Muscle layer of colon (tissue), 2 donors: Measurements from ENCODE around the gene CTNNA2.

Source experiments
- H3K27ac ChIP-seq: one replicate; pipeline ENCODE4 v1.7.0; 2013; ENCODE audit warnings: low read depth, mild to moderate bottlenecking, low read length, moderate library complexity
- H3K27me3 ChIP-seq, 2 donors: one replicate each; pipeline ENCODE4 v1.7.0; 2013; ENCODE audit warnings: low read length in 2 of 2, mild to moderate bottlenecking in 2 of 2; ENCODE audit not compliant: insufficient read depth in 2 of 2, control insufficient read depth in 1 of 2
- H3K36me3 ChIP-seq: one replicate; pipeline ENCODE4 v1.7.0; 2013; ENCODE audit warnings: mild to moderate bottlenecking, low read length; ENCODE audit not compliant: insufficient read depth
- H3K4me1 ChIP-seq: one replicate; pipeline ENCODE4 v1.7.0; 2013; ENCODE audit warnings: mild to moderate bottlenecking, low read length; ENCODE audit not compliant: insufficient read depth
- H3K4me3 ChIP-seq, 2 donors: one replicate each; pipeline ENCODE4 v1.7.0; 2013; ENCODE audit warnings: low read length in 2 of 2, low read depth in 1 of 2, mild to moderate bottlenecking in 1 of 2, moderate library complexity in 1 of 2
- H3K9ac ChIP-seq: one replicate; pipeline ENCODE4 v1.7.0; 2013; ENCODE audit warnings: low read length
- H3K9me3 ChIP-seq: one replicate; pipeline ENCODE4 v1.7.0; 2013; ENCODE audit warnings: mild to moderate bottlenecking, low read length
- donor health status: abdominal sarcoma.
- donor health status: Adenocarcinoma of cecum.

The CTNNA2 gene

DNA sequence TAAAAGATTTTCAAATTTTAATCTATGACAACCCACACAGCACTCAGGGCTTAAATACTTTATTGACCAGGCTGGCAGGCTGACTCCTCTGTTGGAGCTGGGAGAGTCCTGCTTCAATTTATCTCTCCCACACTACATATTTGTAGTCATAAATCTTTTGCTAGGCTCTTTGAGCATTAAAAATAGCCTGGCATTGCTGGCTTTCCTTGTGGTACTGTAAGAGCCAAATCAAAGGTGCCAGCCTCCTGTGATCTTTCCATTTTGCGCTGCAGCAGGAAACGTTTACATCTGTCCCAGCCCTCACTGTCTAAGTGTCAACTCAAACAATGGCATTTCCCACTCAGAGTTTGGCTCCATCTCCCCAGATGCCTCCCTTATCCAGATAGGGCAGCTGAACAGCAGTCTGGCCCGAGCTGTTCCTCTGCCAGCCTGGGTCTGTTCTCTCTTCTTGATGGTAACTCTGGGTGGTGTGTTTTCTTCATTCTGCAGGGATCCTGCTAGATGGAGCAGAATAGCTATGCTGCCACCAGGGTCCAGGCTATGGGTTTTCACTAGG lies 729.6 kb downstream of the CTNNA2 start:
- no peak overlapping the region for H3K4me3 ChIP-seq
- H3K27ac ChIP-seq = no peak overlapping the region
- H3K9me3 ChIP-seq = no peaks in the 10 kb centered on the region
- H3K9ac ChIP-seq = no peak overlapping the region
- H3K36me3 ChIP-seq = no peaks in the 10 kb centered on the region
- peaks cover 13% of the 10 kb centered on the region for H3K4me1 ChIP-seq
- no peaks in the 10 kb centered on the region for H3K27me3 ChIP-seq

DNA sequence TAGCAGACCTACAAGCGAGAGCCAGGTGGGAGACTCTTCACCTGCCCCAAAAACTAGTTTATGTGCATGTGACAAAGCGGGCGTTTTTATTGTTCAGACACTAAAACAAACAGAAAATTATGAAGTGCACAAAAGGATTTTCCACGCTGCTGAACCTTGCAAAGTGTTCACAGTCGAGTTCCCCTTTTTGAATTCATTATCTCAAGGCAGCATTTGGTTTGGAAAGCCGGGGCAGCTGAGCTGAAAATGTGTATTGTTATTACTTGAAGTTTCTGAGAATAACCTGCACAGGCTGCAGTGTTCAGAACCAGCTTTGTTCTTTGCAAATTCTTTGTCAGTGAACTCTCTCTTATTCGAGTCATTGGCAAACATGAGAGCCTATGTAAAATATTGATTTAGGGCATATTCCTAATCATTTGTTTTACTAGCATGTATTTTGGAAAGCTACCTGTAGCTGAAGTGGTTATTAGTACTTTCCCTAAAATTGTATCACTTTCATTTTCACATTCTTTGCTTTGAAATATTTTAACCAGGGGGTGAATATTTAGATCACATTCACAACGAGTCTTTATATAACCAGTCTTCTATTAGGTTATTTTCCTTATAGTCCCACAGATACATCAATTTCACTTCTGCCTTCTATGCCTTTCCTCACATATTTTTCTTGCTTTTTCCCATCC lies 732.2 kb downstream of the CTNNA2 start:
- Histone ChIP-seq H3K9me3 (no peaks in the 10 kb centered on the region), H3K27me3 (no peaks in the 10 kb centered on the region), H3K27ac (no peak overlapping the region), H3K9ac (no peak overlapping the region), H3K4me3 (no peak overlapping the region), H3K4me1 (peaks cover 13% of the 10 kb centered on the region), H3K36me3 (no peaks in the 10 kb centered on the region)

DNA sequence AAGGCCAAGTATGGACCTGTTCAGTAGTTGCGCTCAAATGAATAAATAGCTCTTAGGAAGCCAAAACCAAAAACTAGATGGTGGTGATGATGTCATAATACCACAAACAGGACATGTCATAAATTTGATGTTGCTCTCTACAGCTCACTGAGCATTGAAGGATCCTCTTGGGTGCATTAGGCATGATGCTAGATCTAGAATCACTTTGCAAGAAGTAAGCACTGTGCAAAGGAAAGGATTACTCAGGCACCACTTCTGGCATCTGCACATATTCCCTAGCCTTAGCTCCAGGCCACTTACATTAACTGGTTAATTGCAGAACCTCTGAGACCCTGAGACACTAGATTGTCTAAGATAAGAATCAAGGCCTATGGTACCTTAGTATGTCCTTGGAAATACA lies 733.7 kb downstream of the CTNNA2 start:
- no peaks in the 10 kb centered on the region for H3K36me3 ChIP-seq
- H3K9me3 ChIP-seq = no peaks in the 10 kb centered on the region
- no peaks in the 10 kb centered on the region for H3K27me3 ChIP-seq
- H3K4me1 ChIP-seq = peaks cover 13% of the 10 kb centered on the region
- H3K9ac ChIP-seq = no peak overlapping the region
- no peak overlapping the region for H3K27ac ChIP-seq
- H3K4me3 ChIP-seq = no peak overlapping the region

DNA sequence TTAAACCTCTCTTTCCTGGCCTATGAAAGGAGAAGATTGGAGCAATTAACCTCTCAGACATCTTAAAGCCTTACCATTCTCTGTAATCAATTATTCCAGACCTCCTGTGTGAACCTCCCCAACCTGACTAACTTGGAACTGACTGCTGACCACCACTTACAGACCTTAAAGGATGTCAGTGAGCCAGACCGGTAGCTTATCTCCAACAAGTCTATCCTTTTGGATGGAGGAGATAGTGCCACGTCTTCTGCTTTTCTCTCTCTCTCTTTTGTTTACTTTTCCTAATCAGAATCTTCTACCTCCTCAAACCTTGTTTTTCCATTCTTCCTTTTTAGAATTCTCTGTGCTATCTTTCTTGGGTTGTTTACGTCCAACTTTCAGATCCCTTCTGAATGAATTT lies 734.5 kb downstream of the CTNNA2 start:
- Histone ChIP-seq H3K4me3 (no peak overlapping the region), H3K27ac (no peak overlapping the region), H3K9me3 (no peaks in the 10 kb centered on the region), H3K9ac (no peak overlapping the region), H3K27me3 (no peaks in the 10 kb centered on the region), H3K36me3 (no peaks in the 10 kb centered on the region), H3K4me1 (peaks cover 14% of the 10 kb centered on the region)

DNA sequence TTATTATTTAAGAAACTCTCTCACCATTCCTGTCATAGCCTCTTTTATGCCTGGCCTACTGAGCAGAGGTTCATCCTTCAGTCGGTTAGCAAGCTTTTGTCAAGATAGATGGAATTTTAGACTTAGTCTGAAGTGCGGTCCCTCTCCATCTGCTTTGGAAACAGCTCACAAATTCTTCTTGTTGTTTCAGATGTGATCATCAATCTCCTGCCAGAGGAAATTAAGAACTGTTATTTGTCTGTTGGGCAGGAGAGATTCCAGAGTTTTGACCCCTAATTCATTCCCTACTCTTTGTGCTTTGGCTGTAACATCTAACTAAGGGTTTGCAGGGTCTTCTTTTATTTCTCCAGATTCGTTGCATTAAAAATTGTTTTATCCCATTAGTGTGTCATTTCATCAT lies 735.3 kb downstream of the CTNNA2 start:
- Histone ChIP-seq H3K9me3 (no peaks in the 10 kb centered on the region), H3K27ac (no peak overlapping the region)

DNA sequence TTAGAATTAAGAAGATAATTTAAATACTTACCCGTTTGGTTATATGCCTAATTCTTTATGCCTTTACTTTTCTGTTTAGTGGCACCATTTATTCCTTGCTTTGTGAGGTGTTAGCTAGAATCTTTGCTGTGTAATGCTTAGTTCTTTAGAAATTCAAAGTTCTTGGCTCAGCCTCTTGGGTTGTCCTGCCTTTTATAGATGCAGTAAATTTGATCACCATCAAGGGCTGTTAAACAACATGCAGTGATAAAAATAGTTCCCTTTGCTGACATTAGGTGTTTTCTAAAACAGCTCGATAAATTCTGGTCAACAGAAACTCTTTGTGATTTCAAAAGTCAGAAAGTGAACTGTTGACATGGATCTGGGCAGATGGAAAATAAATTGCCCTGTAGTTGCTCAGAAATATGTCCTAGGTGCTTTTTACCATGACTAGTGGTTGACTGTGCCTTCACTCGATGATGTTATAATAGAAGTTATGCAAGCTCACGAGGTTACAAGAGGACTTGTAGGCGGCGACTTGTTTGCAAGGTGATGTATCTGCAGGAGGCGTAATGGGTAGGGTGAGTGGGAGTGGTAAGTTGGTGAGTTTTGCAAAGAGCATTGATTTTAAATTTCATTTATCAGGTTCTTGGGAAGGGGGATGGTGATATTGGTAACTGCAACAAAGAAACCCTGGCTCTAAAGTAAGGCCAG lies 739.6 kb downstream of the CTNNA2 start:
- no peaks in the 10 kb centered on the region for H3K27me3 ChIP-seq
- no peak overlapping the region for H3K27ac ChIP-seq
- H3K9ac ChIP-seq = no peak overlapping the region
- no peaks in the 10 kb centered on the region for H3K9me3 ChIP-seq
- no peaks in the 10 kb centered on the region for H3K36me3 ChIP-seq
- peaks cover 10% of the 10 kb centered on the region for H3K4me1 ChIP-seq
- H3K4me3 ChIP-seq = no peak overlapping the region

More for the DNA sequence above, 735.3 kb downstream of the CTNNA2 start:
- no peaks in the 10 kb centered on the region for H3K27me3 ChIP-seq
- H3K9ac ChIP-seq = no peak overlapping the region
- H3K36me3 ChIP-seq = no peaks in the 10 kb centered on the region
- no peak overlapping the region for H3K4me3 ChIP-seq
- H3K4me1 ChIP-seq = peaks cover 12% of the 10 kb centered on the region

DNA sequence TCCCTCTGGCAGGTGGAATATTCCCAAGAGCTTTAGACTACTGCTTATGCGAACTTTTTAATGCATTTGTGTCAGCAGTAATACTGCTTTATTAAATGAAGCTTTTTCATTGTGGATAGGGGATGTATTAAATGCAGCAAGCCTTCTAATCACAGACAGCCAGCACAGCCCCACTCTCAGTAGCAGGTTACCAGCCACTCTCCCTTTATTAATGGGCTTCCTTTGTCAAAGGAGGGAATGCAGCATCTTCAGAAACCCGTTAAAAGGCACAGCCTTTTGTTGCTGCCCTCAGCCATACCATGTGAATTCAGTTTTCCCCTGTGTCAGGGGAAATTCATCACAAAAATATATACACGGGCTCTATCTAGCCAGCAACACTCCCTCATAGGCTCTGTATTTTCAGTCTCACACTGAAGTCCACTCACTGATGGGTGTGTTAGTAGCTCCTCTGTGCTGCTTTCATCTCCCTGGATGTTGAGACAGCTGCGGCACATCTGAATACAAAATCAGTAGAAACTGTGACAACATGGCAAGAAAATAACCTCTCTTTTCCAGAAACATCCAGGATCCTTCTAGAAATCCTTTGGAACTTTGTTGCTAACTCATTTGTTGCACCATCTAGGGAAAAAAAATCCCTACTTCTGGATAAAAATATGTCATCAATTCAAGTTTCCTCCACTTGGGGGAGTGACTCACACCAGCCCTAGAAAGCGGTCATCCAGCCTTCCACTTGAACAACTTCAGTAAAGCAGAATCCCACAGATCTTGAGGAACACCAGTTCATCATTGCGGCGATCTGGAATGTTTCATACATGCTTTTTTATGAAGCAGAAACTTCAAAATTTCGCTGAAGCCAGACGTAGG lies 743.3 kb downstream of the CTNNA2 start:
- Histone ChIP-seq H3K9ac (no peak overlapping the region), H3K27ac (no peak overlapping the region), H3K36me3 (no peaks in the 10 kb centered on the region), H3K9me3 (no peaks in the 10 kb centered on the region), H3K4me1 (peaks cover 10% of the 10 kb centered on the region), H3K4me3 (no peak overlapping the region), H3K27me3 (no peaks in the 10 kb centered on the region)

DNA sequence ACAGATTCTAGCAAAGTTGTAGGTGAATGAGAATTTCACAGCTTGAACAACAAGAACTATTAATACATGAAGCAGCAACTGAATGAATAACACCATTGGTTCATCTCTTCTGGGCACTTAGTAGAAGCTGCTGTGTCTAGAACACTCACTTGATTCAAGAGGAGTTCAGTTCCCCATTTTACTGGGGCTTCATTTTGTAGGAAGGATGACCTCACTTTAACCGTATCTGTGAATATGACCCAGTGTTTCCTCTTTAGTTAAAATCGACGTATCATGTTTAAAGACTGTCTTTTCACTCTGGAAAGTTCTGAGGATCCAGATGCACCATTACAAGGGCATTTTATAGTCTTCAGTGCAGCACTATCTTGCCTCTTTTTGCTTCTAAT lies 743.9 kb downstream of the CTNNA2 start:
- no peaks in the 10 kb centered on the region for H3K27me3 ChIP-seq
- no peak overlapping the region for H3K27ac ChIP-seq
- no peaks in the 10 kb centered on the region for H3K36me3 ChIP-seq
- H3K9me3 ChIP-seq = no peaks in the 10 kb centered on the region
- peaks cover 10% of the 10 kb centered on the region for H3K4me1 ChIP-seq
- no peak overlapping the region for H3K9ac ChIP-seq
- H3K4me3 ChIP-seq = no peak overlapping the region

DNA sequence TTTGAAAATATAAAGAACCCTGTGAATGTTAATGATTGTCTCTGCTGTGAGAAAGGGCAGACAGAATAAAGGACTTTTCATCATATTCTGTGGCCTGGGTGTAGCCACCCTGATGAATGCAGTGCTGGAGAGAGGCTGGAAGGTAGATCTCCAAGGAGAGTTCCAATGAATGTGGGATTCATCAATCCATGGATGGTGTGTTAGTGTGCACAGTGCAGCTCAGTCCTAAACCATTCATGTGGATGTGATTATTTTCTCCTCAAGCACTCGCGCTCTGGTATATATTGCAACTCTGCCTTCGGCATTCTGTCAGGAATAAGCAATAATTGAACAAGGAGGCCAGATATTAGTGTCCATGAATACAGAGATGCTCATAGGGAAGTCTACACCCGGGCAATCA lies 744.6 kb downstream of the CTNNA2 start:
- no peak overlapping the region for H3K9ac ChIP-seq

DNA sequence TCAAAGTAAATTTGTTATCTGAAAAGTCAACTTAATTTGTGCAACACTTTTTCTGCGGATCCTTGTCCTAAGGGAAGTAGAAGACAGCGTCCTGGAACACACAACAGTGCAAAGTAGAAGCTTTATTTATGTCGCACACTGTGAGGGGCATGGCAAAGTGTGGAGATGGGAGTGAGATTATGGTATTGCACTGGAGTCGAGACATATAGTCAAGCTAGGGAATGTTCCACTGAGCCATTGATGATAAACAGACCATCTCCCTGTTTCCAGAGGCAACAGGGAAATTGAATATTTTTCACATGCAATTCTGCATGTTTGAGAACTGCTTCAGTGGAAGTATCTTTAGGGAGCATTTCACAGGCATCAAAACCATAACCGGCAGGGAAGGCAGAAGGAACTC lies 745.5 kb downstream of the CTNNA2 start:
- Histone ChIP-seq H3K4me1 (no peaks in the 10 kb centered on the region), H3K36me3 (no peaks in the 10 kb centered on the region), H3K9me3 (no peaks in the 10 kb centered on the region), H3K27ac (no peak overlapping the region), H3K4me3 (no peak overlapping the region), H3K9ac (no peak overlapping the region), H3K27me3 (no peaks in the 10 kb centered on the region)

More for the DNA sequence above, 744.6 kb downstream of the CTNNA2 start:
- Histone ChIP-seq H3K9me3 (no peaks in the 10 kb centered on the region), H3K4me3 (no peak overlapping the region), H3K27ac (no peak overlapping the region), H3K4me1 (peaks cover 5% of the 10 kb centered on the region), H3K36me3 (no peaks in the 10 kb centered on the region), H3K27me3 (no peaks in the 10 kb centered on the region)

DNA sequence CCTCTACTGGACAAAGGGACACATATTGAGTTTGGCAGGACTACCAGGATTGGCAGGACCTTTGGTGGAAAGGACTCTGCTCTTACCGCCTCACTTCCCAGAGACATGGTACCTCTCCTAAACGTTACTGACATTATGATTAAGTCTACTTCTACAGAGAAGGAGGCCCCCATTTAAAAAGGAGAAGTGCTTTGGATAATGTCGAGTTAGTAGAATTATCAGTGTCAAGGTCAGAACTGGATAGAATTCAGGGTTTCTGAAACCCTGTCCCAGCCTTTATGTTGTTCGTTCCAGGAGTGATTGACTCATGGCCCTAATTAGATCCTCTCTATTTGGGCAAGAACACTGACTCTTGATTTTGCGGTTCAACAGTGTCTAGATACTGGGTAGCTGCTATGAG lies 745.9 kb downstream of the CTNNA2 start:
- no peak overlapping the region for H3K9ac ChIP-seq
- H3K27ac ChIP-seq = no peak overlapping the region
- no peaks in the 10 kb centered on the region for H3K36me3 ChIP-seq
- no peaks in the 10 kb centered on the region for H3K27me3 ChIP-seq
- no peaks in the 10 kb centered on the region for H3K9me3 ChIP-seq
- no peak overlapping the region for H3K4me3 ChIP-seq
- no peaks in the 10 kb centered on the region for H3K4me1 ChIP-seq
